Neural progenitor cell (in vitro differentiated cells): ENCODE results near the gene RBM19.

Source experiments
- CTCF ChIP-seq: fragments of 200-600 bp; sonication (generic); IDR thresholded peaks from 2 replicates; pipeline ENCODE4 v1.5.1; 2017; ENCODE audit warnings: antibody characterized with exemption, mild to moderate bottlenecking
- EZH2phosphoT487 ChIP-seq: fragments of 200-600 bp; sonication (generic); IDR thresholded peaks from 2 replicates; pipeline ENCODE4 v1.6.1; 2017; ENCODE audit warnings: antibody characterized with exemption

DNA sequence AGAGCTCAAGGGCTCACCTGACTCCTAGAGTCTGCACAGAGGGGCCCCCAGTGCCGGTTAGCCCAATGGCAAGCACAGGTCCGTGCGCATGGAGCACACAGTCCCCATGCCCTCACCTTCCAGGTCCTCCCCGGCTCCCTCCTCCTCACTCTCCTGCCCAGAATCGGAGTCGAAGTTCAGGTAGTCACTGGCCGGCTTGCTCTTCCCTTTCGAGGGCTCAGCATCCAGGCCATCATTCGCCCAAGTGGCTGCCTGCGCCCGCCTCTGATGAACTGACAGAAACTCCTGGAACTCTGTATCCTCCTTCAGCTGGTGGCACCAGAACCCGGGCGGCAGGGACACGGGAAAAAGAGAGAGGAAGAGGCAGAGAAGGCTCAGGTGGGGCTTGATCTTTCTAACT, 7.0 kb downstream of the RBM19 start:
- no peak for TF ChIP-seq CTCF
- no peak for TF ChIP-seq EZH2phosphoT487
